GM19351 (cell line): ENCODE results near the gene SKAP1.

Experiments
- ATAC-seq: cut with Tn5 transposase; IDR thresholded peaks from one replicate; pipeline ENCODE4 v1.9.1; 2021; ENCODE audit warnings: mild to moderate bottlenecking, moderate library complexity; ENCODE audit not compliant: unreplicated experiment

Gene SKAP1

DNA sequence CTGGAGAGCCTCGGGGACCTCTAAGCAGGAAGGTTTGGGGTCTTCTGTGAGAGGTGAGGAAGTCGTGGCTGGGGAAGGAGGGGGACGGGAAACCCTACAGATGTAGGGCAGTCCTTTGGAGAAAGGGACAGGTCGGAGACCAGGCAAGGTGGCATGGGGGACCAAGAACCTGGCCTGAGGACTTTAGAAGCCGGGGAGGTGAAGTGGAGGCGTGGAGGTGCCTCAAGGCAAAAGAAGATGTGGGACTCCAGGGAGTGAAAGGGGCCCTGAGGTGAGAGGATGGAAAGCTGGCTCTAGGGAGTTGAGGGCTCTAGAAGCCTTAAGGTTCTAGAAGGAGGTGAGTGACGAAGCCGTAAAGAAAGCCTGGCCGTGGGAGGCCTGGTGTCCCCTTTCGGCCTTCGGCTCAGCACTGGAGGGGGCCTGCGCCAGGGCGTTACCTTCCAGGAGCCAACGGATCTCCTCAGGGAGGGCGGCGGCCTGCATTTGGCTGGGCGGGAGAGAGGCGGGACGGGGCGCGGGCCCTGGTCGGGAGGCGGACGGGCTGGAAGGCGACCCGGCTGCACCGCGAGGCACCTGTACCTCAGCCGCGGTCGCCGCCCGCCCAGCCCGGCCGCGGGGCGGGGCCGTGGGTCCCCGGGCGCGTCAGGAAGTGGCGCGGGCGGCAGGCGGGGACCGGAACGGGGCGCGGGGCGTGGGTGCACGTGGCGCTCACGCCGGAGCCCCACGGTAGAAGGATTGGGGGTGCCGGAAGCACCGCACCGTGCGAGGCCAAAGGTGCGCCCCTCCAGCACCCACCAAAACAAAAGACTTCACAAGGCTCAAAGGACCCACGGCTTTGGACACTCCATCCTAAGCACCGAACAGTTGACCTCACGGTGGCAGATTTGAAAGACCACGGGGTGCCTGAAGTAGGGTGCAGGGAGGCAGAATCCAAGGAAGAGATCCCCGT is at the start of gene SKAP1:
Gene SKAP1 (minus strand): TSS at position 577 of the 949 bp plus-strand sequence.
- peak; percentile 67 for ATAC-seq

DNA sequence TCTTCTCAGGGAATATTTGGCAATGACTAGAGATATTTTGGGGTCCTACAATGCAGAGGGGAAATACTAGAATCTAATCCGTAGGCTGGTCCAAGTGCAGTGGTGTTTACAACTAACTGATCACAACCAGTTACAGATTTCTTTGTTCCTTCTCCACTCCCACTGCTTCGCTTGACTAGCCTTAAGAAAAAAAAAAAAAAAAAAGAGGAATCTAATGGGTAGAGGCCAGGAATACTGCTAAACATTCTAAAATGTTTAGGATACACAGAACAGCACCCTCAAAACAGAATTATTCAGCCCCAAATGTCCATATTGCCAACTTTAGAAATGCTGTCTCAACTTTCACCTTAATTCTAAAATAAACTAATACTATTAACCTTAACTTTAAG is 49.0 kb upstream of the SKAP1 start:
- no peak for ATAC-seq

DNA sequence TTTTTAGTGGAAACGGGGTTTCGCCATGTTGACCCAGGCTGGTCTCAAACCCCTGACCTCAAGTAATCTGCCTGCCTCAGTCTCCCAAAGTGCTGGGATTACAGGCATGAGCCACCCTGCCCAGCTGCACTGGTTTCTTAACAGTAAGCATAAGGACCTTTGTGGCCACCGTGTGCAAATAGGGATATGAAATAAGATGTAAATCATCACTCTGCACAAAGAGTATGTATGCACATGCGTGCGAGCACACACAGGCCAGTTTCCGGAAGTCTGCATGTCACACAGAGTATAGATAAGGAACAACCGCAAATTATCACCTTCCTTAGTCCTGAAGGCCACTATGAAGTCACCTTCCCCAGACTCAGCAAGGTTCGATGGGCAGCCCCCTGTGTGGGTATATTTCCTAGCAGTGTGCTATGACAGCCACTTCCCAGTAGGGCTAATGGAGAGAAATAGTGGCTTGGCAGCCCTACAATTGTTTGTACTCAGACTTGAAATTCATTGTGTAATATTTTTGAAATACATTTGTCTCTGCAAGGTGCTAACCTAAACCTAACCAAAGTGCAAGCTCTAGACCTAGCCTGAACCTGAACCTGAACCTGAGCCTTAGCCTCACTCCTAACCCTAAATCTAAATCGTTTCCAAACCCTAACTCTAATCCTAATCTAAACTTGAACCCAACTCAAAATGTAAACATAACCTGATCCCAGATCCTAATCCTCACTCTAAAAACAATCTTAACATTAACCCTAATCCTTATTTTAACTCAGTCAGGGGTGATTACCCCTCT is 48.4 kb upstream of the SKAP1 start:
- peak; percentile 95 for ATAC-seq

DNA sequence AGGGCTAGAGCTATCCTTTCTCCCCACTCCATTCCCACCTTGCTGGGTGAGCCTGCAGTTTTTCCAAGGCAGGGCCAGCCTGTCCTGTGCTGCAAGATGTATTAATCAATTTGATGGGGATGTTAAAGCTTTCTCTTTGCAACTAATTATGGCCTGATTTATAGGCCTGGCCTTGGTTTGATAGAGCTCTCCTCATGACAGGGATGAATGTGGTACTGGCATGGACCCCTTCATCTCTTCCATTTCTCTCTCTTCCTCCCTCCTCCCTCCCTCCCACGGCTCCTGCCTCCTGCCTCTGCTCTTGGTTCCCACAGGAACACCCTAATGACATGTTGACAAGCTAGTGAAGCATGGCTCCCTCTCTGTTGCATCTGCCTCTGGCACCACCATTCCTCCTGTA is 47.2 kb upstream of the SKAP1 start:
- ATAC-seq: no peak

DNA sequence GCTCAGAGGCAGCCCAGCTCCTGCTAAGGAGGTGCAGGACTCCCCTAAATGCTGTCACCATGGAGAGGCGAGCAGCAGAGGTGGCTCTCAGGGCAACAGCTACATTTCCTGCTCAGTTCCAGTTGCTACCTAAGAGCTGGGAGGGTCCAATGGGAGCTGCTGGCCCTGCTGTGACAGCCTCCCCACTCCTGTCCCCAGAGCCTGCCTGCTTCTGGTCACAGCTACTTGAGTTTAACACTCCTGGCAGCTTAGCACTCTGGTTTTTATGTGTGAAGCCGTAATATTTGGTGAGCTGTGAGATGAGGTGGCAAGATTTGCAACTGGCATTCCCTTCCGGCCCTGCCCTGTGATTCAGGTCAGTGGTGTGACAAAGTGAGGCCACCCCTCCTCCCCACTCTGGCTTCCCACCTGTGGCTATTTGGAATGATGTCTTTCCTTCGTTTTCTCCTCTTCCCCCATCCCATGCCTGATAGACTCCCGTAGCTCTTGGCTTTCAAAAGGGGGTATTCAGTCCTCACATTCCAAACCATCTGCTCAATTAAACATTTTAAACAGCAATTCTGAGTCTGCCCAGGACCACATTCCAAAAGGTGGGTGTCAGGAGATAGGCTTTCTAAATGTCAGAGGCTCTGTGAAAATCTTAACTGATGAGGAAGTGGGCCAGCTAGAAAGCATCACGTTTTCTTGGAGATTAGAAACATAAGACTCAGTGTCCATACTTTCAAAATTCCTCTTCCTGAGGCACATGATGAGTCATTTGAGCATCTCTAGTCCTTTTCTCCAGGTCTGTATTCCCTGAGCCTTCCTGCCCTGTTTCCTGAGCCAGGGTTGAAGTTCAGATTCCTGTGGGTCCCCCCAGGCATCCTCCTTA is 42.6 kb upstream of the SKAP1 start:
- ATAC-seq: no peak

DNA sequence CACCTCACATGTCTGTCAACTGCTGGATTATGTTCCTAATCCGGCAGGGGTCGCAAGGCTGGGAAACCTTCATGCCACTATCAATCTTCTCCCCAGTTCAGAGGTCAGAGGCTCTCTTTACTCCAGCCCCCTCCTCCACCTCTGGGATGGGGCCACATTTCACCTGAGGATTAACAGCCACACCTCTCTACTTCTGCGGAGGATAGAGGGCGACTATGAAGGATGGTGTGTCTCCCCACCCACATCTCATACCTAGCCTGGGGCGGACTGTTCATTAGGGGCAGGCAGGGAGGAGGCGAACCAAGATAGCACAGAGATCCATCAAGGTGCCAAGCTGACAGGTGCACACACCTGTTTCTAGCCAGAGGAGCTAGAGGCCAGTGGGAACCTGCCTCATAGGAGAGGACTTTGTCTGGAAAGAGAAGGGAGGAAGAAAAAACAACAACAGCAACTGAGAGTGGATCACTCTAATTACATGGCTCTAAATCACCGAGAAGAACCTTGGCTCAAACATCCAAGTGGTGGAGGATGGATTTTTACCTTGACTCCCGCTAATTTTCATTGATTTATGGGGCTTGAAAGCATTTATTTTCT is 41.9 kb upstream of the SKAP1 start:
- ATAC-seq: no peak

DNA sequence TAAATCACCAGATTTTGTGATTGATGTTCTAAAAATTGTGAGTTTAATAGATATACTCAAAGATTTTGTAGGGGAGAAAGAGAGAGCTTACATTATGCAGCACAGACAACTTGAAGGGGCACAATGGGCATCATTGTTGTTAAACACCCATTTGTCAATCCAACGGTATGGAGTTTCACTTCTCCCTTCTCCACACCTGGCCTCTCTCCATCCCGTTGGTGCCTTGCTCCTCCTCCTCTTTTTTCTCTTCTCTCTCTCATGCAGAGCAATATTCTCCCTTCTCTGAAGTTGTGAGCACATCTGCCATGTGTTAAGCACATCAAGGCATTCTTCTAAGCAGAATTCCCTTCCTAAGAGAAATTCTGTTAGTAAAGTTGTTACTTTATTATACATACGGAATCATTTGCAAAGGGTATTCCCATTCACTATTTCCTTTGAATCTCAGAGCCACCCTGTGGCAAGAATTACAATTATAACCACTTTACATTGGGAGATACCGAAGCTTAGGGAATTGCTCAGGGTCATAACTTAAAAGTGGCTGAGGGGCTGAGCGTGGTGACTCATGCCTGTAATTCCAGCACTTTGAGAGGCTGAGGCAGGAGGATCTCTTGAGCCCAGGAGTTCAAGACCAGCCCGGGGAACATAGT is 40.5 kb upstream of the SKAP1 start:
- no peak for ATAC-seq

DNA sequence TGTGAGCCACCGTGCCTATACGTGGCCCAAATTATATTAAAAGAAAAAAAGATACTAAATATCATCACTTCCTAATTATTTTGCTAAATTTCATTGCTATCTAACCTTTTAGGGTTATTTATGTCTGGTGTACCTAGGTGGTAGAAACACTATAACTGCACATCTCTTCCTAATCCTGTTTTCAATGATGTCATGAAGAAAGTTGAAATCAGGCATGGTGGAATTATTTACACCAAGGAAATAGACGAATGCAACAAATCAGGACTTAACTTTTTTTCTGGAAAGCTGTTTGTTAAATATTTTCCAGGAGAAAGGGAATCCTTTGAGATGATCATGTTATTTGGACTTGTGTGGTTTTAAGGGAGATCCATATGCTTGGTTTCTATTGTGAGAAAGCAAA is 39.2 kb upstream of the SKAP1 start:
- ATAC-seq: no peak

DNA sequence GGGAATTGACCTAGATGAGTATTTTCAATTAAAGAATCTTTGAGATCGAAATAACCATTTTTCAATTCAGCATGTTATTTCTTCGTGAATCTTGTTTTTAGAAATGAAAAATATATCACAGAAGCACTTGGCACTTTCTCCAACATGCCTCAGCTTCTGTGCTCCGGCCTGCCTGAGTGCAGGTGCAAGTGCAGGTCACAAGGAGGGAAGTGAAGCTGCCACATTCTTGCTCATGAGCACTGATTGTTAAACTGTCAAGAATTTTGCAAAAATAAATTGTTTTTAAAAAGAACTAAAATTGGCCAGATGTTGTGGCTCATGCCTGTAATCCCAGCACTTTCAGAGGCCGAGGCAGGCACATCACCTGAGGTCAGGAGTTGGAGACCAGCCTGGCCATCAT is 38.3 kb upstream of the SKAP1 start:
- no peak for ATAC-seq

DNA sequence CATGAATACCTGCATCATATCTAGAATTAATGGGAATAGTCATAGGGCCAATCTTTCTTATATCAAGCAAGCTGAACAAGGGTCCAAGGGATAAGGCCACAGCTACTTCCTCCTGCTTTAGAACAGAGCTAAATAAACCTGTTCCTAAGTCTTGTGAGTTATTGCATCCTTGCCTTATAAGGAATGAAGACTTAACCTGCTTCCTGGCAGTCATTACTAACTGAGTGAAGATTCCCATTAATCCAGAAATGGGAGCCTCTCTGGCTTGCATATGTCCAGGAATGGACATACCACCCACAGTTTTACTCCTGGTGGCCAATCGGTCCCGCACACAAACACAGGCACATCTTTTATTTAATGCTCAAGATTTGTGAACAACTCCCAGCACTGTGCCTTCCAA is 35.9 kb upstream of the SKAP1 start:
- ATAC-seq: no peak

DNA sequence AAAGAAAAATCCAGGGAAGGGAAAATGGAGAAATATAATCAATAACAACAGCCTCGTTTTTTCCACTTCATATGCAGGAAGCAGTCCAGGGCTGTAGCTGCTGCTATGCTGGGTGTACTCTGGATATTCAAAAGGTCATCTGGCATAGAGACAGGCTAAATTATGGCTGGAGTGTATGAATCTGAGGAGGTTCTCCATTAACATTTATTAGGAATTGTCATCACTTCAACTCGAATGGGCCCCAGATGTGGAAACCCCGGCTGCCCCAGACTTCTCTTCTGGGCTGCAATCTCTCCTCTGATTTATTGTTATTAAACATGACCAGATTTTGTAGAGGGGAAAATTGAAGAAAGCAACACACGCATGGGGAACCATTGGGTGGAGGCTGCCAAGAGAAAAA is 33.5 kb upstream of the SKAP1 start:
- no peak for ATAC-seq

DNA sequence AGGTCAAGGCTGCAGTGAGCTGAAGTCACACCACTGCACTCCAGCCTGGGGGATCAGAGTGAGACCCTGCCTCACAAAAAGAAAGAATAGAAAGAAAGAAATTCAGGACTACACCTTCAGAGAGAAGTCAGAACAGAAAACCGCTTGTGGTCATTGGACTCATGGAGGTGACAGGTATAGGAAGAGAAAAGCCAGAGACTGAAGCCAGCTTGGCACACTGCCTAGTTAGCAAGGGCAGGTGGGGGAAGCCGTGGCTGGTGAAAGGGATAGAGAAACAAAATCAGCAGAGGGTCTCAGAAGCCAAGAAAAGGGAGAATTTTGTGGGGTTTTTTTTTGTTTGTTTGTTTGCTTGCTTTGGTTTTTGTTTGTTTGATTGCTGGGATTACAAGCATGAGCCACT is 32.9 kb upstream of the SKAP1 start:
- ATAC-seq: no peak

DNA sequence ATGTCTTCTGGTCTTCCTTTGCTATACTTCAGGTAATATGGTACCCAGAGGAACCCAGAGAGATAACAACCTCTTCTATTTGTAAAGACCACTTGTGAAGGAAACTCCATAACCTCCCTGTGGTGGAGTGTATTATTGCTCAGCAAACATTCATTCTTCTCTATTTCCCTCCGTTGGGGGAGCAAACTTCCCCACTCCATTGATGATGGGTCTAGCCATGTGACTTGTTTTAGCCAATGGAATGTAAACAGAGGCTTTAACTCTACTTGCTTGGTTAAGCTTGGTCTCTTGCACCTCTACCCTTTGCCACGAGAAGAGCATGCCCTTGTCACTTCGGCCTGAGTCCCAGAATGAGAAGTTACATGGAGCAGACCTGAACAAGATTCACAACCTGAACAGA is 30.0 kb upstream of the SKAP1 start:
- ATAC-seq: no peak

DNA sequence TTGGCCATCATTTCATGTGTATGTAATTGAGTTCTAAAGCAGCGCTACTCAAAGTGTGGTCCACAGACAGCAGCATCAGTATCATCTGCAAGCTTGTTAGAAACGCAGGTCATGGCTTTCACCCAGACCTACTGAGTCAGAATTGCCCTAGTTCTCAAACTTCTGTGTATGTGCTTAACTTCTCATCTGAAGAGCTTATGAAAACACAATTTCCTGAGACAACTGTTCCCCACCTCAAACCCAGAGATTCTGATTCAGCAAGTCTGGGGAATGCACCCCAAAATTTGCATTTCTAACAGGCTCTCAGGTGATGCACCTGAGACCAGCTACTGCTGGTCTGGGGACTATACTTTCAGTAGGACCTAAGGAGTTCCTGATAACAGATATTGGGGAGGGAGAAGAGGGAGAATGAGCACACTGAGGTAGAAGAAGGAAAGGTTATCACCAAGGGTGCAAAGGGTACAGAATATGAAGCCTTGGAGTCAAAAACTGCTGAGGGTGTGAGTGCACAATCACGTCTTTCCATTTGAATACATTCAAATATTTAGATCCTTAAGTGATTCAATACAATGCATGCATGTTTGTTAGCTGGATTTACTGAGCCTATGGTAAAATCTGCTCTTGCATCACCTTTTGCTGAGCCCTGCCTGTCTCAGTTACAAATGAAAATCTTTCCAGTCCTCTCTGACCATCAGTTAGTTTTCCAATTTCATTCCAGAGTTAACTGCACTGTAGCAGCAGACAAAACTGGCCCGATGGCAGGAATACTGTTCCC is 29.2 kb upstream of the SKAP1 start:
- ATAC-seq: peak; percentile 49

DNA sequence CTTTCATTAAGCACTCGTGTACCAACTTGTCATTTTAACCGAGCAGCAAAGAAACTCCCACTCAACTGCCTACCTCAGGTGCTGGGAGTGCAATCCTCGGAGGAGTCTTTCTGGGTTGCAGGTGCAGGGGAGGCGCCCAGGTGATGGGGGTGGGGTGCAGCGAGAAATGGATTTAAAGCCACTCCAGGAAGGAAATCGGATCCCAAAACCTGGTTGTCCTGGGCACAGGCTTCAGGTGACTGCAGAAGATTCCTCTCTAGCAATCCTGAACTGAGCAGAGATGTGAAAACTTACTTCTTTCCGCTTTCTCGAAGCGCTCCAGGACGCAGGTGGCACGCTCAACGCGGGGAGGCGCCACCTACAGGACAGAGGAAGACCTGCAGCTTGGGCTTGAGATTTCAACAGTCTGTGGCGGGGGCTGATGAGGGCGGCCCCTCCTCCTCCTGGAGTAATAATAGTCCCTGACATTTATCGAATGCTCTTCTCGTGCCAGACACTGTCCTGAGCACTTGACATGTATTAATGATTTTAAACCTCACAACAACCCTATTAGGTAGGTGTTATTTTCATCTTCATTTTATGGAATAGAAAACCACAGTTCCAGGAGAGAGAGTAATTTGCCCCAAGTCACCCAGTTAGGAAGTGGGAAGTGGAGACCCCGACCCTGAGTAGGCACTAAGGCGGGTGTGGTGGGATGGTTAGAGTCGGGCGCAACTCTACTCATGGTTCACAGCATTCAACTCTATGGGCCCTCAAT is 27.2 kb upstream of the SKAP1 start:
- no peak for ATAC-seq

DNA sequence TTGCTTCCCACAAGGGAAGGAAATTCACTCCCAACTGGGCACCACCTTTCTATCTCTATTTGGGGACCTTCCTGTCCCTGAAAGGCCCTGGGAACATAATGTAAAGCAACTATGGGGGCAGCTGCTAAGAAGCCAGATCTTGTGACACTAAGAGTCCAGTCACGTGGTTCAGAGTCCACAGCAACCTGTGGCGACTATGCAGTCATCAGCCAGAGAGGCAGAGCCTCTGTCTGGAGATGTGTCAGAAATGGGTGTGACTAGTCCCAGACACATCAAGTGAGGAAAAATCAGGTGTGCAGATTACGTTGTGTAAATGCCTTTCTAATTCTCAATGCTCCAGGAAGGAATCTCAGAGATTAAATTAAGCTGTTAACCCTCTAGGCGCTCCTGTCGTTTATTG is 26.6 kb upstream of the SKAP1 start:
- ATAC-seq: no peak

DNA sequence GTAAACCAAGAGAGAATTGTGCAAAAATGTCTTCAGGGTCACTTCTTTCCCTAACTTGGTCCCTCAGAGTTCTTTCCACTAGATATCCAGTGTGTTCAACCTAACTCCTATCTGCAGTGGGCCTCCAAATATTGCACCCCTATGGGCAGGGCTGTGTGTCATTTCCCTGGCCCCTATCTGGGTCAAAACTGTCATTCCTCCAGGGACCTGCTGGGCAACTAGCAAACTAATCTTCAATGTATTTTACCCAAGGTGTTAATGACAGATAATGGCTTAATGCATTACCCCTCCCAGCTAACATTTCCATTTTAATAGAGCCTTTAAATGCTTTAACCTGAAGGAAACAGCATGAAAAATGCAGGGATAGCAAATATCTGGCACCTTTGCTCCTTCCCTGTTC is 25.8 kb upstream of the SKAP1 start:
- no peak for ATAC-seq

DNA sequence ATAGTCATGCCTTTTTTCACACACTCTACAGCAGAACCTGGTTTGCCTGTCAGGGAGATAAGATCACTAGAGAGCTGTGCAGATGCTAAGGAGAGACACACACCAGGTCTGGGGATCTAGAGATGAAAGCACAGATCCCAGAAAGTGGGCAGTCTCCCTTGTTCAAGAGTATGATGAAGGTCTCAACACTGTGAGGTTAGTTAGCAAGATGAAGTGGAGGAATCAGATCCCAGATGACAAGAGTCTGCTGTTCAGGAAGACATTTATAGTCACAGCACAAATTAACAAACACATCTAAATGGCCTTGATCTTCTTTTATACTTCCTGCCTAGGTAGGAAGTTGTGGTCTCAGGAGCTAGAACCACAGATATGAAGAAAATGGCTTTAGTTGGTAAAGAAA is 23.4 kb upstream of the SKAP1 start:
- no peak for ATAC-seq

DNA sequence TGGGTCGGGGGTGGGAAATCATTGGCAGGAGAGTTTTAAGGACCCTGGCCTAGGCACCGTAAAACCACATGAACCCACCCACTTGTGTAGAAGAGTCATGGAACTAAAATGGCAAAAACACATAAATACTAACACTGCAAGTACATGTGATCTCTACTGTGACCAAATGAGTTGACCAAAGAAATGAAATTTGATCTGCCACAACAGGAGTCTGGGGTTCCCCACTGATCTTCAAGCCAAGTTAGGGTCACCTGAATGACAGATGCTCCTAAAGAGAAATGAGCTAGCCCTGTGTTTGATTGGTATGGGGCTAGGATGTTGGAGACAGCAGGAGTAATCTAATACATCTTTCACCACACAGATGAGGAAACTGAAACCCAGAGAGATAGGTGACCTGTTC is 21.5 kb upstream of the SKAP1 start:
- ATAC-seq: no peak
